GM21717 (cell line): Measurements from ENCODE around the gene ARHGAP26.

Experiments
- ATAC-seq: cut with Tn5 transposase; IDR thresholded peaks from one replicate; pipeline ENCODE4 v1.9.1; 2021; ENCODE audit warnings: mild to moderate bottlenecking, moderate library complexity; ENCODE audit not compliant: unreplicated experiment

ARHGAP26 gene

DNA sequence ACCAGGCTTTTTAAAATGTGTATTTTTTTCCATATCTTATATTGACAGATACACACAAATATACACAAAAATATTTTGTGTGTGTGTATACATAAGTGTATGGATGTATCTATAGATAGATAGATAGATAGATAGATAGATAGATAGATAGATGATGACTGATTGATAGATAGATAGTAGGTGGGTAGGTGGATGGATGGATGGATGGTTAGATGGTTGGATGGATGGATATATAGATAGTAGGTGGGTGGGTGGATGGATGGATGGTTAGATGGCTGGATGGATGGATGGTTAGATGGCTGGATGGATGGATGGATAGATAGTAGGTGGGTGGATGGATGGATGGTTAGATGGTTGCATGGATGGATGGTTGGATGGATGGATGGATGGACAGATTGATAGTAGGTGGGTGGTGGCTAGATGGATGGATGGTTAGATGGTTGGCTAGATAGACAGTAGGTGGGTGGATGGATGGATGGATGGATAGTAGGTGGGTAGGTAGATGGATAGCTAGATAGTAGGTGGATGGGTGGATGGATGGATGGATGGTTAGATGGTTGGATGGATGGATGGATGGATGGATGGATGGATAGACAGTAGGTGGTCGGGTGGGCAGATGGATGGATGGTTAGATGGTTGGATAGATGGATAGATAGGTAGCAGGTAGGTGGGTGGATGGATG lies 477.1 kb downstream of the ARHGAP26 start:
- no peak for ATAC-seq

- no peak for ATAC-seq
Measured at GRCh38 chr5:143248391-143248790, 478.2 kb downstream of the ARHGAP26 start.

- ATAC-seq: no peak
Measured at GRCh38 chr5:143248822-143249579, 478.8 kb downstream of the ARHGAP26 start.

DNA sequence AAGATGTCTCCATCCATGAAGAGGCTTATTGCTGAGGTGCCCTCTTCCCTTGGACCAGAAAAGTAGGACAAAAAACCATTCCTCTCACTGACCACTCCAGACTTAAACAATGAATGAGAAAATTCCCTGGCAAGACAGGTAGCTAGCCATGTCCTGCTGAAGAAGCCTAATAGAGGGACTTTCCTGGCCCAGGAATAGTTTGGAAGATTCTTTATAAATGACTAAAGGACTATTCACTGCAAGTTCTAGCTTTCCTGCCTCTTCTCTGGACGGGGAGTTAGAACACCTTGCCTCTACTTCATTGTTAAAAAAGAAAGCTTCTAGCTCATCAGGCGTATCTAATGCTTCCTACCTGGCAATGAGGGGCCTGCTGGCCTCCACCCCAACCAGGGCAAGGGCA lies 479.7 kb downstream of the ARHGAP26 start:
- ATAC-seq: no peak

GRCh38 chr5:143251190-143251589 lies 481.0 kb downstream of the ARHGAP26 start:
- ATAC-seq: no peak

DNA sequence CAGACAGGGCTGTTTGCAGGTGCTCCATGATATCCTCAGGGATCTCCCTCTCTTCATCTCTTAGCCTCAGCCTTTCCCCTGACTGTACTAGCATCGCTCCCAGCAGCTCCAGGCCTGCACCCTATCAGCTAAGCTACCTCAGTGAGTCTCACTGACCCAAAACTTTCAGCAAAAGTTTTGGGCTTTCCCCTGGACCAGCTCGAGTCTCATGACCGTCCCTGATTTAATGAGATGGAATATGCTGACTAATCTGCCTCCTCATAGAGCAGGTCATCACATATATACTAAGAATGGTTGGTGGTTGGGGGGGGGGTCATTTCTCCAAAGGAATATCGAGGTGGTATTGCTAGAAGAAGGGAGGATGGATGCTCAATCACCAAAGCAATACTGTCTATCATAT lies 481.8 kb downstream of the ARHGAP26 start:
- no peak for ATAC-seq

DNA sequence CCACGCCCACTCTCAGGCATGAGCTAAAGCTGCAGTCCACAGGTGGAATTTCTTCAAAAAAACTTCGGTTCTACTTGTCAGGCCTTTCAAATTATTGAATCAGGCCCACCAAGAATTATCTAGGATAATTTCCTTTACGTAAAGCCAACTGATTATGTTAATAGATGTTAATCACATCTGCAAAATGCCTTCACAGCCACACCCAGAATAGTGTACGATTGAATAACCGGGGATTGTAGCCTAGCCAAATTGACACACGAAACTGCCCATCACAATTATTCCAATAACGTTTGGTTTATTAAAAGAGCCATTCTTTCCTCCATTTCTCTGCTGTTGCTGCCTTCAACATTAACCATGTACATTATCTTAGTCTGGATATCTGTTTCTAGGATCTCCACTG lies 484.6 kb downstream of the ARHGAP26 start:
- ATAC-seq: no peak

- no peak for ATAC-seq
Measured at GRCh38 chr5:143258559-143259253, 488.5 kb downstream of the ARHGAP26 start.

GRCh38 chr5:143259254-143259605 lies 489.1 kb downstream of the ARHGAP26 start:
- ATAC-seq: no peak

- ATAC-seq: no peak
Measured at GRCh38 chr5:143261748-143262392, 491.7 kb downstream of the ARHGAP26 start.

DNA sequence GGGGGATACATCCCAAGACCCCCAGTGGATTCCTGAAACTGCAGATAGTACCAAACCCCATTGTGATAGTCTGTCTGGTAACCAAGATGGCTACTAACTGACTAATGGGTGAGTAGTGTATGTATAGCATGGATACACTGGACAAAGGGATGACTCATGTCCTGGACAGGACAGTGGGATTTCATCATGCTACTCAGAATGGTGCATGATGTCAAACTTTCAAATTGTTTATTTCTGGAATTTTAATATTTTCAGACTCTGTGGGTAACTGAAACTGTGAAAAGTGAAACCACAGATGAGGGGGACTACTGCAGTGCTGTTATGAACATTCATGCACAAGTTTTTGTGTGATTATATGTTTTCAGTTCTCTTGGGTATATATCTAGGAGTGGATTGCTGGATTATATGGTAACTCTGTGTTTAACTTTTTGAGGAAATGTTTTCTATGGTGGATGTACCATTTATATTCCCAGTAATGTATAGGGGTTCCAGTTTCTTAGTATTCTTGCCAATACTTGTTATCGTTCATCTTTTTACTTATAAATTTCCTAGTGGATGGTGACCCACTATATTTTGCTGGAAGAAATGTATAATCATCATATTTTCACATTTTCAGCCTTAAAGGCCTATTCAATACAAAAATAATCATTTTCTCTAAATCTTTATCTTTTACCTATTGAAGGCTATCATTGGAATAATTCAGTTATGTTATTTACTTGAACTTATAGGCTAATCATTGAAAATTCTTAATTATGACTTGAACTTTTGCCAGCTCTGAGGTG lies 492.4 kb downstream of the ARHGAP26 start:
- ATAC-seq: peak; percentile 78

DNA sequence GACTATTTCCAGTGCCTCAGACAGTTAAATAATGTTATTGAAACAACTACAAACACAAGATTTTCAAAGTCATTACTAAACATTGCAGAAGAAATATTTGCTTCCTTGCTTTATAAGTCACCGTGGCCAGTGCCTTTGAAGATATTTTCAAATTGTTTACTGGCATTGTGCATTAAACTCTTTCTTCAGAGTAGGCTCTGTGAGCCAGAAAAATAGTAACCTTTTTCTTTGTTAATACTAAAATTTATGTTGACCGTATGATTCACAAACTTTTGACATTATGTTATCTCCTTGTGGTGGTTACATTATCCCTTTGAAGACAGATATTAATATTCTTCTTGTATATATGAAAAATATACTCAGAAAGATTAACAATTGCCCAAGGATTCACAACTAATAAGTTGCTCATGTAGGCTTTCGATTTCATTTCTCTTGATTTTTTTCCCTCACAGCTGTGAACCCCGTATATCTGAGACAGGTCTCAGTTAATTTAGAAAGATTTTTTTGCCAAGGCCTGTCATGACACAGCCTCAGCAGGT lies 493.2 kb downstream of the ARHGAP26 start:
- no peak for ATAC-seq

GRCh38 chr5:143265995-143266394 lies 495.8 kb downstream of the ARHGAP26 start:
- ATAC-seq: no peak

DNA sequence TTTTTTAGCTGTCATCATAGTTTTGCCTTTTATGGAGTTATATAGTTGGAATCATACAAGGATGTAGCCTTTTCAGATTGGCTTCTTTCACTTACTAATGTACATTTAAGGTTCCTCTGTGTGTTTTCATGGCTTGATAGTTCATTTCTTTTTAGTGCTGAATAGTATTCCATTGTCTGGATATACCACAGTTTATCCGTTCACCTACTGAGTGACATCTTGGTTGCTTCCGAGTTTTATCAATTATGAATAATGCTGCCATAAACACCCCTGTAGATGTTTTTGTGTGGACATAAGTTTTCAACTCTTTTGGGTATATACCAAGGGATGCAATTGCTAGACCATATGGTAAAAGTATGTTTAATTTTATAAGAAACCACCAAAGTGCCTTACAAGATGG lies 497.0 kb downstream of the ARHGAP26 start:
- no peak for ATAC-seq

DNA sequence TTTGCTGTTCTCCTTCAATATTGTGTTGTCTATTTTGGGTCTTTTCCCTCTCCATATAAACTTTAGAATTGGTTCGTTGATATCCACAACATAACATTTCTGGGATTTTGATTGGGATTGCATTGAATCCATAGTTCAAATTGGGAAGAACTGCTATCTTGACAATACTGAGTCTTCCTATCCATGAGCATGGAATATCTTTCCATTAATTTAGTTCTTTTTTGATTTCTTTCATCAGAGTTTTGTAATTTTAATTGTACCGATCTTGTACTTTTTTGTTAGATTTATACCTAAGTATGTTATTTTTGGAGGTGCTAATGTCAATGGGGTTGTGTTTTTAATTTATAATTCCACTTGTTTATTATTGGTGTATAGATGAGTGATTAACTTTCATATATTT lies 498.2 kb downstream of the ARHGAP26 start:
- no peak for ATAC-seq

DNA sequence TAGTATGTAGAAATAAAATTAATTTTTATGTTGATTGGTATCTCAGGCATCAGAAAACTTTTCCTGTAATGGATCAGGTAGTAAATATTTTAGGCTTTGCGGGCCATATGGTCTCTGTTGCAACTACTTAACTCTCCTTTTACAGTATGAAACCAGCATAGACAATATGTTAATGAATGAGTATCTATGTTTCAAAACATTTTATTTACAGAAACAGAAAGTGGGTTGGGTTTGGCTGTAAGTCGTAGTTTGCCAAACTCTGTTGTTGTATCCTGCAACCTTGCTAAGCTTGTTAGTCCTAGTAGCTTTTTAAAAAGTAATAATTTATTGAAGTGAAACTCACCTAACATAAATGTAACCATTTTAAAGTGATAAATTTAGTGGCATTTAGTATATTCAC lies 501.3 kb downstream of the ARHGAP26 start:
- ATAC-seq: no peak

- no peak for ATAC-seq
Measured at GRCh38 chr5:143274952-143275351, 504.8 kb downstream of the ARHGAP26 start.

GRCh38 chr5:143275512-143276363 lies 505.6 kb downstream of the ARHGAP26 start:
- no peak for ATAC-seq

DNA sequence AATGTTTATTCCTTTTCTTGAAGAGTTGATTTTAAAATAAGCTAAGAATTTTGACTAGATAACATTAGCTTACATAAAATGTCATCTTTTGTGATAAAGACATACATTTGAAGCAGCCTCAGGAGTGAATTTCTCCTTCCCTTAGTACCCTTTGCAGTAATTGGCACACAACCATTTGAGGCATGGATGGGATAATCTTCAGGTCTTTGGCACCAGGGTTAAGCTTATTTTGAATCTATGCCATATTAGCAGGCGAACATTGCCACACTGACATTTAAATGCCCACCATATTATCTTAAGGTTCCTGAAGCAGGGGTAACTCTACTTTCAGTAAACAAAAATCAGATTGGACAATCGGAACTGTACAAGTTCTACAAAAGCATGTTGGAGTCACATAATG lies 507.4 kb downstream of the ARHGAP26 start:
- no peak for ATAC-seq
